Urinary bladder (tissue), 4 donors: Measurements from ENCODE around the gene FSIP2. TPM values are rescaled to one million over a fixed set of nuclear protein-coding genes. Genes with fewer than 3 reads are reported as not detected.
"Not testable (repeated sequence)": the region's sequence is repeated elsewhere in the genome, so short reads cannot be mapped to it uniquely, and the experiment has no call there.

ENCODE experiments used
- DNase-seq: peaks from one replicate; pipeline ENCODE4 v3.0.0-alpha.2; 2015; ENCODE audit errors: extremely low spot score
- H3K27ac ChIP-seq: one replicate; pipeline ENCODE4 v1.5.1; 2013; ENCODE audit warnings: low read depth, mild to moderate bottlenecking, moderate library complexity
- H3K36me3 ChIP-seq: one replicate; pipeline ENCODE4 v1.6.1; 2013; ENCODE audit warnings: mild to moderate bottlenecking, moderate library complexity; ENCODE audit not compliant: insufficient read depth
- H3K4me1 ChIP-seq: one replicate; pipeline ENCODE4 v1.6.1; 2013; ENCODE audit warnings: mild to moderate bottlenecking, moderate library complexity; ENCODE audit not compliant: insufficient read depth
- H3K4me3 ChIP-seq: one replicate; pipeline ENCODE4 v1.5.1; 2013; ENCODE audit warnings: low read depth, low read length
- WGBS: extraction: QIAGEN DNeasy Blood & Tissue Kit; methylation state at CpG from one replicate; pipeline ENCODE4 v1.1.7; 2013; 5-methylcytosine and 5-hydroxymethylcytosine counted together
- polyA plus RNA-seq: library from polyadenylated mRNA; stranded (reverse); fragments of 200-250 nt; gene quantifications from one replicate; pipeline ENCODE4 v1.2.3, GENCODE V29; 2013
- total RNA-seq: library from RNA; depleted of rRNA; stranded (reverse); fragments of >200 nt; gene quantifications from one replicate; pipeline ENCODE4 v1.2.3, GENCODE V29; 2014
- donor health status: healthy with polysubstance abuse.
- donor health status: healthy.

The FSIP2 gene
- total and polyA plus RNA-seq, 2 donors: 0.52 to 13.9 TPM

DNA sequence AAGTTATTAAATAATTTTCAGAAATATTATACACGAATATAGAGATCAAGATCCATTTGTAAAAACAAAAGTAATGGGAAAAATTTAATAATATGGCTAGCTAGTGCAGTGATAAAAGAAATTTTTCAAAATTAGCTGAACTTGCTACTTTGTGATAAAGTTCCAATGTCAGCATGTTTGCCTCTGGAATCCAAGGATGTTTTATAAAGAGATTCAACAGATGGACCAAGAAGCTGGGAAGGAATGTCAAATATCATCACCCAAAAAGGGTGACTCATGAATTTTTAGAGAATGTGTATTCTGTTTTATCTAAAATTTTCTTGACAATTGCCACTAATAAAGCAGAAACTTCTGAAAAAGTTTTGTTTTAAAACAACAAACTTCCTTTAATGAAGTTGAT lies 95.3 kb downstream of the FSIP2 start:
- Histone ChIP-seq H3K4me3 (no peak overlapping the region), H3K27ac (no peak overlapping the region), H3K4me1 (no peaks in the 10 kb centered on the region), H3K36me3 (no peaks in the 10 kb centered on the region)
- 90% methylated on average over 1 of the region's 1 CpG for WGBS
- DNase-seq: no peak

DNA sequence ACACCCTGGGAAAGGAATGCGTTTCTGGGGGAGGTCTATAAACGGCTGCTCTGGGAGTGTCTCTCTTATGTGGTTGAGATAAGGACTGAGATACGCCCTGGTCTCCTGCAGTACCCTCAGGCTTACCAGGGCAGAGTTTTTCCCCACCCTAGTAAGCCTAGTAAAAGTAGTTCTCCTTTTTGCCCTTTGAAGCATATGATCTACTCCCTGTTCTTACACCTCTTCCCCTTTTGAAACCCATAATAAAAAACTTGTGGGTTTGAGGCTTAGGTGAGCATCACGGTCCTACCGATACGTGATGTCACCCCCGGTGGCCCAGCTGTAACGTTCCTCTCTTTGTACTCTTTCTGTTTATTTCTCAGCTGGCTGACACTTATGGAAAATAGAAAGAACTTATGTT lies 97.4 kb downstream of the FSIP2 start:
- Histone ChIP-seq H3K4me1 (no peaks in the 10 kb centered on the region), H3K4me3 (no peak overlapping the region), H3K36me3 (no peaks in the 10 kb centered on the region), H3K27ac (no peak overlapping the region)
- DNase-seq: no peak
- WGBS: 94% methylated on average over 8 of the region's 8 CpGs

DNA sequence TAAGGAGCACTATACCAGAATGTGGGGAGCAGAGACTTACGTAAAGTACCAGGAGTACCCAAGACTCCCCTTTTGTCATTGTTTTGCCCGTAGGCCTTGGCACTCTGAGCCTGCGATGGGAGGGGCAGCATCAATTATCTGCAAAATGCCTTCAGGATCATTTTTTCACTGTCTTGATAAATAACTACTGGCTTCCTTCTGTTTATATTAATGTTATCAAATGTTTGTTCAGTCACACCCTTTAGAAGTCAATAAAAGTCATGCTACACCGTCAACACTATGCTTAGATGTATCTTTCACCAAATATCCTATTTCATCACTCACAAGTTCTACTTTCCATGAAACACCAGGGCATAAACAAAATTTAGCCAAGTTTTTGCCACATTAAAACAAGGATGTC lies 116.3 kb downstream of the FSIP2 start:
- Histone ChIP-seq H3K4me1 (no peaks in the 10 kb centered on the region), H3K36me3 (no peaks in the 10 kb centered on the region), H3K27ac (no peak overlapping the region), H3K4me3 (no peak overlapping the region)
- no peak for DNase-seq
- 75% methylated on average over 4 of the region's 4 CpGs for WGBS

- Histone ChIP-seq H3K4me1 (no peaks in the 10 kb centered on the region), H3K4me3 (no peak overlapping the region), H3K36me3 (no peaks in the 10 kb centered on the region), H3K27ac (no peak overlapping the region)
- no peak for DNase-seq
Observed at GRCh38 chr2:185857691-185858090, 119.1 kb downstream of the FSIP2 start.

DNA sequence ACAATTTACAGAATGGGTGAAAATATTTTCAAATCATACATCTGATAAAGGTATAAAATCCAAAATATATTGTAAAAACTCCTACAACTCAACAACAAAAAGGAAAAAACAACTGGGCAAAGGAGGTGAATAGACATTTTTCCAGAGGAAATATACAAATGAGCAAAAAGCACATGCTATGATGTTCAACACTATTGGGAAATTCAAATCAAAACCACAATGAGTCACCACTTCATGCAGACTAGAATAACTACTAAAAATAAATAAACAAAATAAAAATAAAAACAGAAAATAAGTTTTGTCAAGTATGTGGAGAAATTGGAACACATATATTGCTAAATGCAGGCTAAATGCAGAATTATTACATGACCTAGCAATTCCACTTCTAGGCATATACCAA lies 120.9 kb downstream of the FSIP2 start:
- no peaks in the 10 kb centered on the region for H3K36me3 ChIP-seq
- no peak overlapping the region for H3K27ac ChIP-seq
- no peak overlapping the region for H3K4me3 ChIP-seq
- H3K4me1 ChIP-seq: no peaks in the 10 kb centered on the region
- no peak for DNase-seq

- WGBS: 94% methylated on average over 1 of the region's 1 CpG
- Histone ChIP-seq H3K4me1 (no peaks in the 10 kb centered on the region), H3K27ac (no peak overlapping the region), H3K4me3 (no peak overlapping the region), H3K36me3 (no peaks in the 10 kb centered on the region)
- DNase-seq: no peak
Observed at GRCh38 chr2:185860321-185860720, 121.7 kb downstream of the FSIP2 start.

DNA sequence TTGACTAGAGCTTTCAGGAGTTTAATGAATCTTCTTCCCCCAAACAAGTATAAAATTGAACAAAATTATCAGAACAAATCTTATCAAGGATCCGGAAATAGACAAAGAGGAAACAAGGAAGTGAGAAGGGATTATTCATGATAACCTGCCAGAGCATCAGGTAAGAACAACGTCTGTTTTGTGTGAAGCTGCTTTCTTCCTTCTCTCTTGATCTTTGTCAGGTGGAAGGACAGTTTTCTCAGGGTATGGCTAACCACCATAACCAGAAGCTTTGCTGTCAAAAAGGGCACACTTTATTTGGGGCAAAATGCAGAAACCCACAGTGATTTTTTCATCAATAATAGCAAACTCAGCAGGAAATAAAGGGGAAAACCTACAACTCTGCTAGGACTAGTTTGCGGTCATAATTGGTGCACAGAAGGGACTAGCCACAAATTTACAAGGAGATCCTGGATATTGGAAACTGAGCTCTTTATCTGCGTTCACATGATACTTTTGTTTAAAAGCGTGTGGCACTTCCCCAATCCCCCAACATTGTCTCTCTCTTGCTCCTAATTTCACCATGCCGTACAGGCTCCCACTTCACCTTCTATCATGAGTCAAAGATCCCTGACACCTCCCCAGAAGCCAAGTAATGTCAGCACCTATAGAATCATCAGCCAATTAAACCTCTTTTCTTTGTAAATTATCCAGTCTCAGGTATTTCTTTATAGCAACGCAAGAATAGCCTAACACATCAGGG lies 124.2 kb downstream of the FSIP2 start:
- Histone ChIP-seq H3K27ac (no peak overlapping the region), H3K4me1 (no peaks in the 10 kb centered on the region), H3K4me3 (no peak overlapping the region), H3K36me3 (no peaks in the 10 kb centered on the region)
- WGBS: 88% methylated on average over 7 of the region's 7 CpGs
- no peak for DNase-seq

DNA sequence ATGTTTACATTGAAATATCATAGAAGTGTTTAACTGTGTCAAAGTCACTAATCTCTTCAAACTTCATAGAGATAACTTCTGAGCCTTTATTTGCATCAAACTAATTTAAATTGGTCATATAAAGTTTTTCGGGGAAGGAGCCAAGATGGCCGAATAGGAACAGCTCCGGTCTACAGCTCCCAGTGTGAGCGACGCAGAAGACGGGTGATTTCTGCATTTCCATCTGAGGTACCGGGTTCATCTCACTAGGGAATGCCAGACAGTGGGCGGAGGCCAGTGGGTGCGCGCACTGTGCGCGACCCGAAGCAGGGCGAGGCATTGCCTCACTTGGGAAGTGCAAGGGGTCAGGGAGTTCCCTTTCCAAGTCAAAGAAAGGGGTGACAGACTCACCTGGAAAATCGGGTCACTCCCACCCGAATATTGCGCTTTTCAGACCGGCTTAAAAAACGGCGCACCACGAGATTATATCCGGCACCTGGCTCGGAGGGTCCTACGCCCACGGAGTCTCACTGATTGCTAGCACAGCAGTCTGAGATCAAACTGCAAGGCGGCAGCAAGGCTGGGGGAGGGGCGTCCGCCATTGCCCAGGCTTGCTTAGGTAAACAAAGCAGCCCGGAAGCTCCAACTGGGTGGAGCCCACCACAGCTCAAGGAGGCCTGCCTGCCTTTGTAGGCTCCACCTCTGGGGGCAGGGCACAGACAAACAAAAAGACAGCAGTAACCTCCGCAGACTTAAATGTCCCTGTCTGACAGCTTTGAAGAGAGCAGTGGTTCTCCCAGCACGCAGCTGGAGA lies 126.1 kb downstream of the FSIP2 start:
- H3K4me3 ChIP-seq, H3K4me1 ChIP-seq, H3K36me3 ChIP-seq, DNase-seq, H3K27ac ChIP-seq: not testable (repeated sequence)
- WGBS: 79% methylated on average over 31 of the region's 31 CpGs

DNA sequence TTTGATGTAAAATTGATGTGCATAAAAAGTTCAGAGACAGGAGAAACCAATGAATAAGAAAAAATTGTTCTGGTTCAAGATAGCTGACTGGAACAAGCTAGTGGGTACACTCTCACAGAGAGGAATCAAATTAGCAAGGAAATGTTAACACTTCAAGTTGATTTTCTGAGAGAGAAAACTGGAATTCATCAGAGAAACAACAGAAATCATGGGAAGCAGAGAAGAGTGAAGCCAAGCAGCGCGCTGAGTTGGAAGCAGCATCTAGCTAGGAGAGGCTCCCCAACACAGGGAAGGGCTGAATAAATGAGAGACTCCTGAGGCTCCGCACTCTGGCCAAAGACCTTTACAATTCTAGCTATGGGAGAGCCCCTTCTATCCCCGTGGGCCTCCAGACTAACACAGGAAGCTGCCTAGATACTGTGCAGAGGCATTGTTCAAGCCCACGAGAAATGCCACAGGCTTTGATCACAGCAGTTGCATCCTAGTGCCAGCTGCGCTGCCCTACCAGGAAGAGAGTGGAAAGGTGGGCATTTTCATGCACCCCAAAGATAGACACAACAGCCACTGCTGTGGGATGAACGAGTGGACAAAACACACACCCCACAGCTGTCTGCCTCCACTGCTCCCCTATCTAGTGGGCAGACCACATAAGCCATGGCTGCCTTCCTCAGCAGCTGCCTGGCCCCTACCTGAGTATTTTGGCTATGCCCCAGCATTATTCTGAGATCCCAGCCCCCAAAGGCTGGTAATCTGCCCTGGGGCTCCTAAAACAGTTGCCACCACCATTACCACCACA lies 136.7 kb downstream of the FSIP2 start:
- 82% methylated on average over 7 of the region's 7 CpGs for WGBS
- H3K27ac ChIP-seq: no peak overlapping the region
- H3K4me3 ChIP-seq: no peak overlapping the region
- no peaks in the 10 kb centered on the region for H3K4me1 ChIP-seq
- no peak for DNase-seq
- H3K36me3 ChIP-seq: no peaks in the 10 kb centered on the region

DNA sequence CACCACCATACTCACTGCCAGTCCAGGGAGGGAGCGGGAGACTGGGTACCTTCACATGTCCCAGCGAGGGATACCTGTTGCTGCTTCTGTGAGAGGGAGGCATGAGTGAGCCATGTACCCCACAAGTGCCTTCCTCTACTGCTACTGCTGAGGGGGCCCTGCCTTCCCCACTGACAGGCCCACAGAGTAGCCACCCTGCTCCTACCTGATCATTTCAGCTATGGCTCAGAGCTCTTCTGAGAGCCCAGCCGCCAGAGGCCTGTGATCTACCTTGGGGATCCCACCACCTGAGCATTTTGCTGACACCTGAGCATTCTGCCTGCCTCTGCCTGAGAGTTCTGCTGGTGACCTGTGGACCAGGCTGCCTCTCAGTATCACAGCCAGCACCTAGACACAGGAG lies 137.6 kb downstream of the FSIP2 start:
- 95% methylated on average over 3 of the region's 3 CpGs for WGBS
- Histone ChIP-seq H3K4me3 (no peak overlapping the region), H3K27ac (no peak overlapping the region), H3K4me1 (no peaks in the 10 kb centered on the region), H3K36me3 (no peaks in the 10 kb centered on the region)
- no peak for DNase-seq

DNA sequence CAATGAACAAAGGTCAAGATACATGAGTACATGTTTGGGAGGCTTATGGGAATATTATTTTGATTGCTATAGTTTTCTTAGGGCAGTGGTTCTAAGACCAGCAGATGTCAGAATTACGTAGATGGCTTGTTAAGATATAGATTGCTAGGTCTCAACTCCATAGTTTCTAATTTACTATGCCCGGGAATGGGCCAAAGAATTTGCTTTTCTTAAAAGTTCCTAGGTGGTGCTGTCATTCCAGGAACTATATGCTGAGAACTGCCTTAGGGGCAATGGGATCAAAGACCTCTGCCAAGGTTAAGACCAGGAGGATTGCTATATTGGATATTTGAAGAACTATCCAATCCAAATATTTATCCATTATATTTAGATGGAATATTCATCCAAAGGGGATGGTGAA lies 141.8 kb downstream of the FSIP2 start:
- H3K4me3 ChIP-seq: no peak overlapping the region
- no peaks in the 10 kb centered on the region for H3K4me1 ChIP-seq
- DNase-seq: no peak
- 84% methylated on average over 2 of the region's 2 CpGs for WGBS
- no peaks in the 10 kb centered on the region for H3K36me3 ChIP-seq
- no peak overlapping the region for H3K27ac ChIP-seq
